ENCODE results near the gene KRT6A. TPM values are rescaled to one million over a fixed set of nuclear protein-coding genes. Genes with fewer than 3 reads are reported as not detected.

The KRT6A gene
- total and polyA plus RNA-seq, 9 of the 15 experiments (the other 6 are each of a cell fraction or from before 2014, with no cell fraction given) = 0.26 TPM; not detected in 8

- no peak for TF ChIP-seq NUFIP1 (IDR thresholded peaks at IDR 0.05; ENCODE audit: partially characterized antibody)
- no peak for TF ChIP-seq JUND (IDR thresholded peaks at IDR 0.05; ENCODE audit: borderline replicate concordance, low read depth, low read length)
- no peak for TF ChIP-seq JUND (tag; IDR thresholded peaks at IDR 0.05; ENCODE audit: borderline replicate concordance, low read depth, low read length)
- no peak for TF ChIP-seq ZNF740 (CRISPR knock-in tag; IDR thresholded peaks at IDR 0.05)
- TF ChIP-seq ZNF740 (tag; IDR thresholded peaks at IDR 0.05) = no peak
- TF ChIP-seq NFRKB (IDR thresholded peaks at IDR 0.05; ENCODE audit: low read depth) = no peak
- no peak for TF ChIP-seq SNAPC5 (CRISPR knock-in tag; IDR thresholded peaks at IDR 0.05)
- TF ChIP-seq CREBBP (IDR thresholded peaks at IDR 0.05; ENCODE audit: low read depth, low read length) = no peak
- no peak for TF ChIP-seq TCFL5 (CRISPR knock-in tag; conservative IDR thresholded peaks at IDR 0.05)
- no peak for TF ChIP-seq EZH2 (IDR thresholded peaks at IDR 0.05; ENCODE audit: borderline replicate concordance, low read depth, low read length)
- TF ChIP-seq THAP7 (CRISPR knock-in tag; IDR thresholded peaks at IDR 0.05) = no peak
- TF ChIP-seq MTA3 (IDR thresholded peaks at IDR 0.05; ENCODE audit: borderline replicate concordance) = no peak
- no peak for TF ChIP-seq ARNT (IDR thresholded peaks at IDR 0.05)
- DNase-seq (ENCODE audit: extremely low read depth in 1 of 4, low spot score in 3 of 4) = no peak
- Histone ChIP-seq H3K27ac (ENCODE audit: extremely low read depth, low read depth, low read length) (no peak overlapping the region), H3K9ac (ENCODE audit: insufficient read depth in 1 of 2, low read depth in 2 of 2, low read length in 2 of 2) (no peak overlapping the region), H3K27me3 (ENCODE audit: control insufficient read depth in 2 of 2, insufficient read depth in 2 of 2, low read length in 2 of 2) (peaks cover 5 to 39% of the 10 kb centered on the region in 2 experiments), H3K4me1 (replicated peaks in 1 of 2; ENCODE audit: control insufficient read depth in 2 of 2, insufficient read depth in 2 of 2, low read length in 2 of 2) (no peaks in the 10 kb centered on the region), H3K36me3 (ENCODE audit: control insufficient read depth, insufficient read depth, low read length) (no peaks in the 10 kb centered on the region), H2AFZ (ENCODE audit: low read depth, low read length) (no peak overlapping the region), H4K20me1 (replicated peaks; ENCODE audit: control insufficient read depth, insufficient read depth, low read length) (no peaks in the 10 kb centered on the region), H3K4me3 (no peak overlapping the region), H3K4me2 (ENCODE audit: insufficient read depth, low read length) (no peak overlapping the region), H3K79me2 (ENCODE audit: control insufficient read depth, insufficient read depth, low read length) (no peaks in the 10 kb centered on the region), H3K9me3 (replicated peaks; ENCODE audit: control insufficient read depth, insufficient read depth, low read depth, low read length) (no peaks in the 10 kb centered on the region), H3K9me1 (ENCODE audit: control insufficient read depth, insufficient read depth, low read length) (no peaks in the 10 kb centered on the region)
- BruUV-seq (replicated peaks) = no TSS peak
- in situ Hi-C loops (cut with MboI) = no loop called here
- CTCF ChIA-PET (ENCODE audit: low intra/inter-chr PET ratio) = no interaction called here
- intact Hi-C loops (cut with micrococcal nuclease) = no loop called here
- no peak for ATAC-seq
- FAIRE-seq = no peak
- 0% methylated on average over 7 of the region's 8 CpGs for WGBS (ENCODE audit: insufficient coverage, low coverage, missing lambda C conversion rate)
- POLR2A ChIA-PET = interaction anchor here (1.2 to 1.3 kb wide), 2 partner anchors 9 to 12 kb away, joined by 3 to 4 read pairs; no protein-coding TSS in a partner anchor
Observed at GRCh38 chr12:52438305-52439301, 54.5 kb downstream of the KRT6A start.
